Measurements from ENCODE around the gene GPR137B. TPM values are rescaled to one million over a fixed set of nuclear protein-coding genes. Genes with fewer than 3 reads are reported as not detected.

The GPR137B gene
- total and polyA plus RNA-seq, 2 of the 13 experiments (the other 11 are each of a cell fraction or from before 2014, with no cell fraction given): 0.31 to 0.41 TPM

DNA sequence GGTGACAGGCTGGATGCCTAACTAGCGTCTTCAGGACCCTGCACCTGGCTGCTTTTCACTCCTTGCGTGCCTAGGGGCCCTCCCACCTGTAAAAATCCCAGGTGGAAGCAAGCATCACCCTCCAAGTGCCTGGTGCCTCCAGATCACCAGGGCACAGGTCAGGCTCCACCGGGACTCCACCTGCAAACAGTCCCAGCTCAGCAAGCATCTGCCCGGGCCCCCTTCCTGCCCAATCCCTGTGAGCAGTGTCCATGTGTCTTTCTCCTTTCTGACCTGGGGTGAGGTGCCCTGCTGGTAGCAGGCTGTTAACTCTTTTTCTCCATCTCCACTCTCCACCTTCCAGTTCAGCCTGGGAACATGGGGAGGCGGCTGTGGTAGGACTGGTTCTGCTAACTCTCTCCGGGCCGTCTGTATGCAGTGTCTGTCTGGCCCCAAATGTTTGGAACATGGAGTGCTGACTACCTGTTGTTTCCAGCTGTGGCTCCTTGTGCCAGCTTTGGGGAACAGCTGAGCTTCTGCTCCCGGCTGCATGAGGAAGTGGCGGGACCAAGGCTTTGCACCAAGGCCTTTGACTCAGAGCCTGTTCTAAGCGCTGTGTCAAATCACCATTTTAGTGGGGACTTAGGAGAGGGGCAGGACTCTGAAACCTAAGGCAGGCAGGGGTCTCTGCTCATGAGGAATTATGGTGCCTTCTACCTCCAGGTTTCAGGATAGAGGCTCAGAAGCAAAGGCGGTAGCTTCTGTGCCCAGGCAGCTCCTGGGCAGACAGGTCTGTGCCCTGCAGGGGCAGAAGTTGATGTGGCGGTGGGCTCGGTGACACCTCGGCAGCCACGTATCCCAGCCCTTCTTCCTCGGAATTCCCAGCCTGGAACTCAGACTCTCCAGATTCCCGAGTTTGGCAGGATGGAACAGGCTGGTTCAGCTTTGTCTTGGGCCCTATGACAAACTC lies 5.5 kb downstream of the GPR137B start:
- POLR2A ChIA-PET: no interaction called here
- TF ChIP-seq FLYWCH1 (CRISPR knock-in tag; IDR thresholded peaks at IDR 0.05): no peak
- no peak for TF ChIP-seq MXD4 (CRISPR knock-in tag; IDR thresholded peaks at IDR 0.05)
- TF ChIP-seq, protein P1, sequence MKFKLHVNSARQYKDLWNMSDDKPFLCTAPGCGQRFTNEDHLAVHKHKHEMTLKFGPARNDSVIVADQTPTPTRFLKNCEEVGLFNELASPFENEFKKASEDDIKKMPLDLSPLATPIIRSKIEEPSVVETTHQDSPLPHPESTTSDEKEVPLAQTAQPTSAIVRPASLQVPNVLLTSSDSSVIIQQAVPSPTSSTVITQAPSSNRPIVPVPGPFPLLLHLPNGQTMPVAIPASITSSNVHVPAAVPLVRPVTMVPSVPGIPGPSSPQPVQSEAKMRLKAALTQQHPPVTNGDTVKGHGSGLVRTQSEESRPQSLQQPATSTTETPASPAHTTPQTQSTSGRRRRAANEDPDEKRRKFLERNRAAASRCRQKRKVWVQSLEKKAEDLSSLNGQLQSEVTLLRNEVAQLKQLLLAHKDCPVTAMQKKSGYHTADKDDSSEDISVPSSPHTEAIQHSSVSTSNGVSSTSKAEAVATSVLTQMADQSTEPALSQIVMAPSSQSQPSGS (CRISPR knock-in tag; IDR thresholded peaks at IDR 0.05): no peak
- TF ChIP-seq SMYD3 (CRISPR knock-in tag; IDR thresholded peaks at IDR 0.05): no peak
- Histone ChIP-seq H3K4me3 (replicated peaks in 1 of 3; ENCODE audit: insufficient read depth in 1 of 3, low read depth in 2 of 3, low read length in 3 of 3) (no peak overlapping the region), H3K36me3 (replicated peaks in 1 of 2; ENCODE audit: control insufficient read depth in 1 of 2, insufficient read depth in 2 of 2, low read length in 2 of 2) (no peaks in the 10 kb centered on the region), H3K4me1 (ENCODE audit: insufficient read depth, low read length) (peaks cover 8% of the 10 kb centered on the region; the same call in 1 of the 2 replicates), H3K4me2 (ENCODE audit: low read depth, low read length) (no peak overlapping the region), H3K79me2 (ENCODE audit: insufficient read depth, low read length) (no peaks in the 10 kb centered on the region), H3K27ac (ENCODE audit: extremely low read length, insufficient read depth, low read length) (no peak overlapping the region), H4K20me1 (ENCODE audit: insufficient read depth, low read length) (no peaks in the 10 kb centered on the region), H2AFZ (ENCODE audit: low read length) (no peak overlapping the region), H3K9ac (ENCODE audit: insufficient read depth, low read depth, low read length) (no peak overlapping the region), H3K9me3 (ENCODE audit: low read length) (no peaks in the 10 kb centered on the region), H3K27me3 (ENCODE audit: control insufficient read depth in 1 of 2, insufficient read depth in 2 of 2, low read length in 2 of 2) (peaks cover 0 to 36% of the 10 kb centered on the region in 2 experiments; a peak in 3 of 5 replicates)
- DNase-seq (ENCODE audit: low spot score) (no peak), FAIRE-seq (no peak), ATAC-seq (no peak; the same call in 2 of the 3 replicates)
- intact Hi-C loops (cut with micrococcal nuclease; ENCODE audit: unreplicated experiment): no loop called here
- WGBS (ENCODE audit: low lambda C conversion rate): 42% methylated on average over 12 of the region's 17 CpGs
- BruUV-seq (replicated peaks): no TSS peak
- in situ Hi-C loops (cut with HindIII; ENCODE audit: extremely low pct_ligation_motif_present, low pct_unique_long_range_greater_than_20kb): no loop called here
- CTCF ChIA-PET (ENCODE audit: low intra/inter-chr PET ratio, low total read pairs): no interaction called here

DNA sequence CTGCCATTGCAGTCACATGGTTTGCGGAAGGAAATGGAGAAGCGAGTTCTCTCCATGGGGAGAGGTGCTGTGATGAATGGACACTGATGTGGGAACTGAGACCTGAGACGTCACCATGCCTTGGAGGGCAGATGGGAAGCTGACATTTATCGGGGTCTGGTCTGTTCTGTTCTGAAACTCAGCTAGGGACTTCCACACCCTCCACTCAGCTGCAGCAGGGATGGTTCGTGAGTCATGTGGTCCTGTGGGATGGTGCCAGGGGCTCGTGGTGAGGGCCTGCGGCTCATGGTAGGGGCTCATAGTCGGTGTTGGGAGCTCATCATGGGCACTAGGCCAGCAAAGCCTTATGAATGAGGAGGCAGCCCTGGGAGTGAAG lies 6.1 kb downstream of the GPR137B start:
- WGBS (ENCODE audit: low lambda C conversion rate): 64% methylated on average over 6 of the region's 8 CpGs
- Histone ChIP-seq H3K9ac (ENCODE audit: insufficient read depth, low read depth, low read length) (no peak overlapping the region), H3K79me2 (ENCODE audit: insufficient read depth, low read length) (no peaks in the 10 kb centered on the region), H3K9me3 (ENCODE audit: low read length) (no peaks in the 10 kb centered on the region), H3K36me3 (replicated peaks in 1 of 2; ENCODE audit: control insufficient read depth in 1 of 2, insufficient read depth in 2 of 2, low read length in 2 of 2) (no peaks in the 10 kb centered on the region), H4K20me1 (ENCODE audit: insufficient read depth, low read length) (no peaks in the 10 kb centered on the region), H3K27me3 (ENCODE audit: control insufficient read depth in 1 of 2, insufficient read depth in 2 of 2, low read length in 2 of 2) (peaks cover 0 to 29% of the 10 kb centered on the region in 2 experiments; a peak in 2 of 5 replicates), H3K4me3 (replicated peaks in 1 of 3; ENCODE audit: insufficient read depth in 1 of 3, low read depth in 2 of 3, low read length in 3 of 3) (no peak overlapping the region), H3K4me2 (ENCODE audit: low read depth, low read length) (no peak overlapping the region), H3K27ac (ENCODE audit: extremely low read length, insufficient read depth, low read length) (no peak overlapping the region), H3K4me1 (ENCODE audit: insufficient read depth, low read length) (0 out of 2 replicates have a peak, but pooled peaks cover 1% of the 10 kb centered on the region), H2AFZ (ENCODE audit: low read length) (no peak overlapping the region)
- DNase-seq (ENCODE audit: low spot score) (no peak), ATAC-seq (no peak), FAIRE-seq (no peak)
- in situ Hi-C loops (cut with HindIII; ENCODE audit: extremely low pct_ligation_motif_present, low pct_unique_long_range_greater_than_20kb) (no loop called here), intact Hi-C loops (cut with micrococcal nuclease; ENCODE audit: unreplicated experiment) (no loop called here)
- POLR2A ChIA-PET: no interaction called here
- CTCF ChIA-PET (ENCODE audit: low intra/inter-chr PET ratio, low total read pairs): no interaction called here
- no TSS peak for BruUV-seq (replicated peaks)
- TF ChIP-seq ZBTB4 (CRISPR knock-in tag; IDR thresholded peaks at IDR 0.05; ENCODE audit: borderline replicate concordance) (no peak), ERF (CRISPR knock-in tag; IDR thresholded peaks at IDR 0.05) (no peak), SRSF9 (IDR thresholded peaks at IDR 0.05; ENCODE audit: borderline replicate concordance, insufficient read depth, low read depth, low read length, poor library complexity, severe bottlenecking) (no peak)

Measured in HepG2 (cell line).